GM13976 (cell line): ENCODE measurements around the gene HMHB1.
"Not testable (repeated sequence)": the region's sequence is repeated elsewhere in the genome, so short reads cannot be mapped to it uniquely, and the experiment has no call there.

Source experiments
- DNase-seq: peaks from one replicate; pipeline ENCODE4 v3.0.0; 2012; ENCODE audit warnings: low spot score
- CTCF ChIP-seq: IDR thresholded peaks from 2 replicates; pipeline ENCODE4 v1.5.1; 2012; ENCODE audit warnings: borderline replicate concordance, mild to moderate bottlenecking; ENCODE audit not compliant: insufficient read depth; ENCODE audit errors: extremely low read depth, missing control alignments, control extremely low read depth
- in situ Hi-C: fragments of 300-500 bp; cut with MboI; formaldehyde crosslinking; loops from one replicate; pipeline ENCODE4 v1.12.0; 2022; ENCODE audit warnings: low sequenced_read_pairs, mixed read lengths, inconsistent platforms; ENCODE audit not compliant: unreplicated experiment

The HMHB1 gene

GRCh38 chr5:143796753-143797152 is 15.2 kb upstream of the HMHB1 start:
- TF ChIP-seq CTCF = no peak
- no peak for DNase-seq
- in situ Hi-C loops = no loop called here

DNA sequence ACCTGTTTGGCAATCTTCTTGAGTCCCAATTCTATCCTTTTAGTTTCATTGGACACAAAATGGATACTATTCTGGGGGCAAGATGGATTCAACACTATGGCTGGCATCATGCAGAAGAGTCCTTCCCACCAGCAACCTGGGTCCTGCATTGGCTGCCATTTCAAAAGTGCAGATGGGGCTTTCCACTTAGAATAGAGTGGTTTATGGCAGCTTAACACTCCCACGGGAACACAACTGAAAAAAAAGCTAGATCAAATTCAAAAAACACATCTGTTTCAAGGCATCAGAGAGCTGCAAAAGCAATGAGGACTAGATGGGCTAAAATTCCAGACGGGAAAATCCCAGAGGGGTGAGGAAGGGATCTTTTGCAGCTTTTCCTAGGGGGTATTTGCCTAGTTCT is 11.2 kb upstream of the HMHB1 start:
- TF ChIP-seq CTCF = no peak
- DNase-seq = no peak
- in situ Hi-C loops = loop anchor here (25.0 kb wide), 2 partner anchors 588 to 788 kb away; no protein-coding TSS in a partner anchor

- in situ Hi-C loops = loop anchor here (25.0 kb wide), 2 partner anchors 589 to 789 kb away; no protein-coding TSS in a partner anchor
- TF ChIP-seq CTCF = no peak
- no peak for DNase-seq
Observed at GRCh38 chr5:143801252-143801939, 10.6 kb upstream of the HMHB1 start.

DNA sequence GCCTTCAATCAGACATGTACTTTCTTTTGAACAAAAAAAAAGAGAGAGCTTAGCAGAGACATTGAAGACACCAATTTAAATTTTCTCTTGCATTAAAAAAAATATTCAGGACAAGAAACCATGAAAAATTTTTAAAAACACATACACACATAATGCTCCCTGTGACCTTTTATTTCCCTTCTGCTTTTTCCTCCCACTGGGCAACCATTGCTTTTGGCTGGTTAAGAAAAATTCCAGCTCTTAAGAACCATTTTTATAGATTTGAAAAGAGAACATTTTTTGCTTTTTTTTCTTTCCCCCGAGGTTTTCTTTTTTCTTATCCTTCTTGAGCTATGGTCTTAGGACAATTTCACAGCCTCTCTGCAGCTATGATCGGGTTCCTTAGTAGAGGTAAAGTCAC is 6.1 kb upstream of the HMHB1 start:
- no peak for DNase-seq
- TF ChIP-seq CTCF = no peak
- in situ Hi-C loops = loop anchor here (25.0 kb wide), 2 partner anchors 594 to 794 kb away; no protein-coding TSS in a partner anchor

DNA sequence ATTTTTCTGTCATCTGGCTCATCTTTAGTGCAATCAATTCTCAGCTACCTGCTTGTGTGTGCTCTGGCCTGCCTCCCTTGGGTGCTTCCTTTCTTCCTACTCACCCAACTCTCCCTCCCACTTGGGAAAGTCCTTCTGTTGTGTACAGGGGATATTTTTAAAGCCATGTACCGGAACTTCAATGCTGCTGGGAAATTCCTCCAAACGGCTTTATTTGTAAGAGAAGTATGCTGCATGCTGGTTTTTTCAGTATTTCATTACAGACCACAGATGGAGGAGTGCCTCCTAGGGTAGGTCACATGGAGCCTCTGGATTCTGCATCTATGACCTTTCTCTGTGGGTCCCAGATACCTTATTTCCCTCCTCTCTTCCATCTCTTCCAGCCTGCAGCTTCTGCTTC is 5.4 kb upstream of the HMHB1 start:
- no peak for TF ChIP-seq CTCF
- DNase-seq = no peak
- in situ Hi-C loops = loop anchor here (25.0 kb wide), 2 partner anchors 594 to 794 kb away; no protein-coding TSS in a partner anchor

DNA sequence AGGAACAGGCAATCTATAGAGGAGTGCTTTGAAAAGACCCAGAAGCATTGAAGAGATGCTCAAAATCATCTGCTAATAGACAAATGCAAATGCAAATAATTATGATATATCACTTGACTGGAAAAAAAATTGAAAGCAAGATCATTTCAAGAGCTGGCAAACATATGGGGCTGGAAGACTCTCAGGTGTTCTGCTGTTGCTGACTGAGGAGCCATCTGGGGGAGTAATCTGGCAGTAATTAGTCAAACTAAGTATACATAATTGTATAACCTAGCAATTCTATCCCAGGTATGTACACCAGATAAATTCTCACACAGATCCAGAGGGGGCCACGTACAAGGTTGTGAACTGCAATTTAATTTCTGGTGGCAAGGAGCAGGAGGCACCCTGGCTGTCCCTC is 4.6 kb upstream of the HMHB1 start:
- DNase-seq = no peak
- no peak for TF ChIP-seq CTCF
- in situ Hi-C loops = loop anchor here (25.0 kb wide), 2 partner anchors 595 to 795 kb away; no protein-coding TSS in a partner anchor

GRCh38 chr5:143816370-143816769 is 4.4 kb downstream of the HMHB1 start:
- not testable (repeated sequence) for DNase-seq
- in situ Hi-C loops = loop anchor here (25.0 kb wide), 2 partner anchors 604 to 804 kb away; no protein-coding TSS in a partner anchor
